Parathyroid adenoma (tissue), 2 donors: ENCODE data around the gene CCDC197.

Experiments used
- H2AFZ ChIP-seq: fragments of 300-600 bp; sonication (generic); one replicate; pipeline ENCODE4 v1.7.0; 2017; ENCODE audit warnings: antibody characterized with exemption, mild to moderate bottlenecking
- H3K27ac ChIP-seq: fragments of 300-600 bp; sonication (generic); one replicate; pipeline ENCODE4 v1.7.0; 2017
- H3K27me3 ChIP-seq: fragments of 300-600 bp; sonication (generic); one replicate; pipeline ENCODE4 v1.7.0; 2017; ENCODE audit warnings: low read length; ENCODE audit not compliant: control insufficient read depth, insufficient read depth
- H3K36me3 ChIP-seq: fragments of 300-600 bp; sonication (generic); one replicate; pipeline ENCODE4 v1.7.0; 2017; ENCODE audit warnings: low read length; ENCODE audit not compliant: control insufficient read depth, insufficient read depth
- H3K4me1 ChIP-seq: fragments of 300-600 bp; sonication (generic); one replicate; pipeline ENCODE4 v1.7.0; 2017; ENCODE audit warnings: control low read depth
- H3K4me2 ChIP-seq: fragments of 300-600 bp; sonication (generic); one replicate; pipeline ENCODE4 v1.7.0; 2017; ENCODE audit warnings: low read length
- H3K4me3 ChIP-seq: fragments of 300-600 bp; sonication (generic); one replicate; pipeline ENCODE4 v1.7.0; 2017; ENCODE audit warnings: low read depth, low read length
- H3K79me2 ChIP-seq: fragments of 300-600 bp; sonication (generic); one replicate; pipeline ENCODE4 v1.7.0; 2017; ENCODE audit warnings: control low read depth
- H3K9ac ChIP-seq: fragments of 300-600 bp; sonication (generic); one replicate; pipeline ENCODE4 v1.7.0; 2017; ENCODE audit warnings: mild to moderate bottlenecking
- H3K9me3 ChIP-seq: fragments of 300-600 bp; sonication (generic); one replicate; pipeline ENCODE4 v1.7.0; 2017; ENCODE audit warnings: low read length; ENCODE audit not compliant: control insufficient read depth
- TF ChIP-seq, protein P1 (sequence below): fragments of 300-600 bp; sonication (generic); IDR thresholded peaks from one replicate; pipeline ENCODE4 v1.7.0; 2017; ENCODE audit warnings: antibody characterized with exemption, mild to moderate bottlenecking
- donor health status: primary hyperparathyroidism.

The CCDC197 gene

DNA sequence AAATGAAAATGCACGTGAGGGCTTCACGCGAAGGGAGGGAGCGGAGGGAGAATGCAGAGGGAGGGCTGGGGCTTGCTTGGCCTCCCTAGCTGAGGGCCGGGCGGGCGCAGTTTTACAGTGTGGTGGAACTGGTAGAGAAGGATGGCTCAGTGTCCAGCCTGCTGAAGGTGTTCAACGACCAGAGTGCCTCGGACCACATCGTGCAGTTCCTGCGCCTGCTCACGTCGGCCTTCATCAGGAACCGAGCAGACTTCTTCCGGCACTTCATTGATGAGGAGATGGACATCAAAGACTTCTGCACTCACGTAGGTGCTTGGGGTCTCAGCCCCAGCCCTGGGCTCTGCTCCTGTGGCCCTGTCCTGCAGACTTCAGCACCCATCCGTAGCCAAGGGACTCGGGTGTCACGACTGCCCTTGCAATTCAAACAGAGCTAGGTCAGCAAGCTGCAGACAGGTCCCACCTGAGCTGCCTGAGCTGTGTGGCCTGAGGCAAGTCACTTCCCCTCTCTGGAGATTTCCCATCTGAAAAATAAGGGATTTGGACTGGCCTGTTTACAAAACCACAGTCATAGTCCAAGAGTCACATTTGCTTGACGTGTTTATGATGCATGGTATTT is 47.5 kb downstream of the CCDC197 start:
- no peak overlapping the region for H3K4me2 ChIP-seq
- no peak overlapping the region for H3K9ac ChIP-seq
- no peak overlapping the region for H3K27ac ChIP-seq
- H3K79me2 ChIP-seq: no peaks in the 10 kb centered on the region
- no peaks in the 10 kb centered on the region for H3K36me3 ChIP-seq
- no peaks in the 10 kb centered on the region for H3K9me3 ChIP-seq
- H2AFZ ChIP-seq: no peak overlapping the region
- H3K4me3 ChIP-seq: no peak overlapping the region
- no peaks in the 10 kb centered on the region for H3K27me3 ChIP-seq
- TF ChIP-seq, protein P1, sequence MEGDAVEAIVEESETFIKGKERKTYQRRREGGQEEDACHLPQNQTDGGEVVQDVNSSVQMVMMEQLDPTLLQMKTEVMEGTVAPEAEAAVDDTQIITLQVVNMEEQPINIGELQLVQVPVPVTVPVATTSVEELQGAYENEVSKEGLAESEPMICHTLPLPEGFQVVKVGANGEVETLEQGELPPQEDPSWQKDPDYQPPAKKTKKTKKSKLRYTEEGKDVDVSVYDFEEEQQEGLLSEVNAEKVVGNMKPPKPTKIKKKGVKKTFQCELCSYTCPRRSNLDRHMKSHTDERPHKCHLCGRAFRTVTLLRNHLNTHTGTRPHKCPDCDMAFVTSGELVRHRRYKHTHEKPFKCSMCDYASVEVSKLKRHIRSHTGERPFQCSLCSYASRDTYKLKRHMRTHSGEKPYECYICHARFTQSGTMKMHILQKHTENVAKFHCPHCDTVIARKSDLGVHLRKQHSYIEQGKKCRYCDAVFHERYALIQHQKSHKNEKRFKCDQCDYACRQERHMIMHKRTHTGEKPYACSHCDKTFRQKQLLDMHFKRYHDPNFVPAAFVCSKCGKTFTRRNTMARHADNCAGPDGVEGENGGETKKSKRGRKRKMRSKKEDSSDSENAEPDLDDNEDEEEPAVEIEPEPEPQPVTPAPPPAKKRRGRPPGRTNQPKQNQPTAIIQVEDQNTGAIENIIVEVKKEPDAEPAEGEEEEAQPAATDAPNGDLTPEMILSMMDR: no peak
- H3K4me1 ChIP-seq: no peaks in the 10 kb centered on the region

DNA sequence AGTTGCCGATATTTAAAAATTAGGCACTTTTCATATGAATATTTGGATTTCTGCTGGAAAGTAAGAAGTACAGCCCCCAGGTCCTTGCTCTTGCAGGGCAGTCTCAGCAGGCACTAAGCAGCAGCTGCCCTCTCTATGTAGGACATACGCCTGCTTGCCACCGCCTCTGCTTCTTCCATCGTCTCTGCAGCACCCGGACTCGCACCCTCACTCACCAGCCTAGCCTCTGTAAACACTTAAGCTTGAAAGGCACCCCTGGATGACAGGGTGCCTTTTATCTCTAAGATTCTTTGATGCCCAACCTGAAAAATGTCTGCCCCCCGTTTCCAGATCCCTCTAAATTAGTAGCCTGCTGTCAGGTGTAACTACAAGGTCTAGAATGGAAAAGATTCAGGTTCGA is 48.0 kb downstream of the CCDC197 start:
- Histone ChIP-seq H3K79me2 (no peaks in the 10 kb centered on the region), H3K4me2 (no peak overlapping the region), H3K9me3 (no peaks in the 10 kb centered on the region), H3K27me3 (no peaks in the 10 kb centered on the region), H3K27ac (no peak overlapping the region), H2AFZ (no peak overlapping the region), H3K9ac (no peak overlapping the region), H3K4me3 (no peak overlapping the region), H3K4me1 (no peaks in the 10 kb centered on the region), H3K36me3 (no peaks in the 10 kb centered on the region)
- TF ChIP-seq, protein P1: no peak

DNA sequence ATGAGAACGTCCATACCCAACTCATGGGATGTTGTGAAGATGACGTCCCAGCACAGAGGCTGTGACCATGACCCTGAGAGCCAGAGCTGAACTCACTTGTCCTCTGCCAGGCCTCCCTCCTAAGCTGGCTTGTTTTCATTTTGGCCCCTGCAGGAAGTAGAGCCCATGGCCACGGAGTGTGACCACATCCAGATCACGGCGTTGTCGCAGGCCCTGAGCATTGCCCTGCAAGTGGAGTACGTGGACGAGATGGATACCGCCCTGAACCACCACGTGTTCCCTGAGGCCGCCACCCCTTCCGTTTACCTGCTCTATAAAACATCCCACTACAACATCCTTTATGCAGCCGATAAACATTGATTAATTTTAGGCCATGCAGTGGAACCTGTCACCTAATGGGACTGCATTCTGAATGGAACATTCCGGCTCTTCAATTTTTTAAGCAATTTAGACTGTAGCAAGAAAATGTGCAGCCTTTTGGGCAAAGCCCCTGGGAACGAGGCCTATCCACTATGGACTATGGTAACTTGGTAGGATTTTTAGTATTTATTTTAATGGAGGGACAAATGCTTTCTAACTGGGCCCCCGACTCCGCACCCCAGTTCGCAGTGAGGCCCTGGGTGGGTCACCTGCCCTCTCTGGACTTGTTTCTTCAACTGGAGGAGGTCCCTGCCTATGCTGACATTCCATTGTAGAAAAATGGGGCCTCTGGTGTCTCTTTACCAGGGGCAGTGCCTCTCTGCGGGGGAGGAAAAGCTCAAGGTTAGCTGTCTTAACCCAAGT is 48.7 kb downstream of the CCDC197 start:
- Histone ChIP-seq H3K27ac (no peak overlapping the region), H3K4me3 (no peak overlapping the region), H3K9me3 (no peaks in the 10 kb centered on the region), H3K4me1 (no peaks in the 10 kb centered on the region), H2AFZ (no peak overlapping the region), H3K27me3 (no peaks in the 10 kb centered on the region), H3K4me2 (no peak overlapping the region), H3K36me3 (no peaks in the 10 kb centered on the region), H3K79me2 (no peaks in the 10 kb centered on the region), H3K9ac (no peak overlapping the region)
- TF ChIP-seq, protein P1: no peak

DNA sequence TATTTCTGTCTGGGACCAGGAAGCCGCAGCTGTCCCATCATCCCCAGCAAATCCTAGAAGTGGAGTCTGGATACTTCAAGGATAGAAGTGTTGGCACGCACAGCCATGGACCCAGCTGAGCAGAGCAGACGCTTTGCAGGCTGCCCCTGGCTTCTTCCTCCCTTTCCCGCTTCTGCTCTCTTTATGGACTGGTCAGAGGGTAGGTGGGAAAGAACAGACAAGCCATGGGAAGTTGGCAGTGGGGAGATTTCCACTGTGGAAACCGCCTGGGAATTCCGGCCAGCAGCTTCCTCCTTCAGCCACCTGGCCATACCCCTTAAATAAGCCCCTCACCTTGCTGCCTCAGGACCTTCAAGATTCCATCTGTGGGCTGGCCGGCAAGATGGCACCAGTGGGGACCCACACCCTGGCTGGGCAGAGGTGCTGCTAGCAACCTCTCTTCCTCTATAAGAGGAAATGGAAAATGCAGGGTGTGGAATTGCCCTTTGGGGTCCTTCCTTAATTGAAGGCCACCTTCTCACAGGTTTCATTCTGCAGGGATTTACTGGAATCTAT is 49.7 kb downstream of the CCDC197 start:
- Histone ChIP-seq H3K9me3 (no peaks in the 10 kb centered on the region), H3K4me1 (peaks cover 7% of the 10 kb centered on the region), H3K36me3 (no peaks in the 10 kb centered on the region), H3K27ac (no peak overlapping the region), H3K9ac (no peak overlapping the region), H3K4me3 (no peak overlapping the region), H2AFZ (no peak overlapping the region), H3K79me2 (peaks cover 3% of the 10 kb centered on the region), H3K27me3 (no peaks in the 10 kb centered on the region), H3K4me2 (no peak overlapping the region)
- TF ChIP-seq, protein P1: no peak
